Chondrocyte (in vitro differentiated cells): ENCODE results near the gene MGAT3. TPM values are rescaled to one million over a fixed set of nuclear protein-coding genes. Genes with fewer than 3 reads are reported as not detected.

Source experiments
- DNase-seq: peaks from one replicate; pipeline ENCODE4 v3.0.0; 2021; ENCODE audit warnings: mixed read lengths, low spot score
- H3K27ac Mint-ChIP-seq: one replicate; pipeline ENCODE4 v1.8.0; 2021; ENCODE audit warnings: mild to moderate bottlenecking, moderate library complexity, mixed read lengths; ENCODE audit not compliant: unreplicated experiment
- H3K27me3 Mint-ChIP-seq: 2 replicates; pipeline ENCODE4 v1.8.0; 2021; ENCODE audit warnings: low read depth, mixed read lengths
- H3K36me3 Mint-ChIP-seq: 2 replicates; pipeline ENCODE4 v1.8.0; 2021; ENCODE audit warnings: low read depth, mixed read lengths
- H3K4me1 Mint-ChIP-seq: 2 replicates; pipeline ENCODE4 v1.8.0; 2021; ENCODE audit warnings: low read depth, mild to moderate bottlenecking, mixed read lengths
- H3K4me3 Mint-ChIP-seq: one replicate; pipeline ENCODE4 v1.8.0; 2021; ENCODE audit warnings: mild to moderate bottlenecking, moderate library complexity, mixed read lengths; ENCODE audit not compliant: unreplicated experiment
- H3K9me3 Mint-ChIP-seq: 2 replicates; pipeline ENCODE4 v1.8.0; 2021; ENCODE audit warnings: low read depth, mixed read lengths
- CTCF ChIP-seq: fragments of 200-600 bp; sonication (generic); IDR thresholded peaks from 2 replicates; pipeline ENCODE4 v1.5.0; 2021; ENCODE audit warnings: antibody characterized with exemption, mild to moderate bottlenecking, moderate library complexity
- total RNA-seq: library from RNA; stranded (reverse); gene quantifications from 3 replicates; pipeline ENCODE4 v1.2.1, GENCODE V29; 2021

MGAT3 gene
- total RNA-seq, 1 donor from 2014 or later = 6.1 TPM

GRCh38 chr22:39418696-39419095 lies 38.1 kb upstream of the MGAT3 start:
- no peak for TF ChIP-seq CTCF
- Mint-ChIP-seq H3K27me3 (no peaks in the 10 kb centered on the region), H3K27ac (no peak overlapping the region), H3K4me3 (no peak overlapping the region), H3K4me1 (no peaks in the 10 kb centered on the region), H3K36me3 (peaks cover 28% of the 10 kb centered on the region), H3K9me3 (no peaks in the 10 kb centered on the region)
- DNase-seq = peak; percentile 64

DNA sequence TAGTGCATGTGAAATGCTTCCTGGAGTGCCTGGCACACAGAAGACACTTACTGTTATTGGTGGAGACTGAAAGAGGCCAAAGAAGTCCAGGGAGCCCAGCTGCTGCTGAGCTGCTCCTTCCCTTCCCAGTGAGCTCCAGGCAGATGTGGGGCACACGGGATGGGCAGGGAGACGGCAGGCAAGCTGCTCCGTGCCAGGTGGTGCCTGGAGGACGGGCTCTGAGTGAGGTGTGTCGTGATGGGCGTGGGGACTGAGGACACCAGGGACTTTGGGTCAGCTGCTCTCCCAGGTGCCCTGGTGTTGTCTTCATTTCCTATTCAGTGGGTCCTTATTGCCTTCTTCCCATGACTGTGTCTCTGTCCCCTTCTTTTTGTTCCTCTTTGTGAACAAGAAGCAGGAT lies 37.7 kb upstream of the MGAT3 start:
- no peaks in the 10 kb centered on the region for H3K4me1 Mint-ChIP-seq
- H3K9me3 Mint-ChIP-seq = no peaks in the 10 kb centered on the region
- no peak overlapping the region for H3K4me3 Mint-ChIP-seq
- peaks cover 31% of the 10 kb centered on the region for H3K36me3 Mint-ChIP-seq
- peak; percentile 58 for DNase-seq
- TF ChIP-seq CTCF = no peak
- H3K27me3 Mint-ChIP-seq = no peaks in the 10 kb centered on the region
- H3K27ac Mint-ChIP-seq = no peak overlapping the region

DNA sequence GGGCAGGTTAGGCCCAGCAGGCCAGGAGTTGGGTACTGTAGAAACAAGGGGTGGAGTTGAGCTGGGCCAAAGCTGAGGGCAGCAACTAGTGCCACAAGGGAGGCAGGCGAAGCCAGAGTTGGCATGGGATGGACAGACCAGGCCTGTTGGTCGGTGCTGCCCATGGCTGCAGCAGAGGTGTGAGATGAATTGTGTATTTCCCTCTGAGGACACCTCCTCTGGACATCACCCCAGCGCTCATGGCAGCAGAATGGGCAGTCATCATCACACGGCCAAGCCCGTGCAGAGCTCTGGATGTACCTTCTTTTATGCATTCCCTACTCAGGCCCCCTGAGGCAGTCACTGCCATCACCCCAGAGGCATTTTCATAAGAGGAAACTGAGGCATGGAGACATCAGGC lies 36.9 kb upstream of the MGAT3 start:
- no peak for TF ChIP-seq CTCF
- Mint-ChIP-seq H3K27me3 (no peaks in the 10 kb centered on the region), H3K36me3 (peaks cover 32% of the 10 kb centered on the region), H3K9me3 (no peaks in the 10 kb centered on the region), H3K4me3 (no peak overlapping the region), H3K27ac (no peak overlapping the region), H3K4me1 (no peaks in the 10 kb centered on the region)
- peak; percentile 70 for DNase-seq

DNA sequence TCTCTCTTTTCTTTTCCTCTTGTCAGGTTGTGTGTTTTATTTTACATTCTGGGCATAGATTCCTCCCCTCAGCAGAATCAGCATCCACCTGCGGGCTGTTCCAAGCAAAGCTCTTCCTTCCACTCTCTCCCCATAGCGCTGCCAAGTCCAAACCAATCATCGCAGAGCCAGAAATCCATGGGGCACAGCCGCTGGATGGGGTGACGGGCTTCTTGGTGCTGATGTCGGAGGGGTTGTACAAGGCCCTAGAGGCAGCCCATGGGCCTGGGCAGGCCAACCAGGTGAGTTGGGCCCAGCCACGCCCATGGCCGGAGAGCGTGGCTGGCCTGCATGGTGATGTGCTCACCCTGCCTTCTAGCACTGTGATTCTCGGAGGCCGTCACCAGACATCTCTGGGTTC lies 35.1 kb upstream of the MGAT3 start:
- Mint-ChIP-seq H3K27ac (no peak overlapping the region), H3K9me3 (no peaks in the 10 kb centered on the region), H3K36me3 (peaks cover 32% of the 10 kb centered on the region), H3K4me3 (no peak overlapping the region), H3K4me1 (no peaks in the 10 kb centered on the region), H3K27me3 (no peaks in the 10 kb centered on the region)
- TF ChIP-seq CTCF = no peak
- peak; percentile 39 for DNase-seq

DNA sequence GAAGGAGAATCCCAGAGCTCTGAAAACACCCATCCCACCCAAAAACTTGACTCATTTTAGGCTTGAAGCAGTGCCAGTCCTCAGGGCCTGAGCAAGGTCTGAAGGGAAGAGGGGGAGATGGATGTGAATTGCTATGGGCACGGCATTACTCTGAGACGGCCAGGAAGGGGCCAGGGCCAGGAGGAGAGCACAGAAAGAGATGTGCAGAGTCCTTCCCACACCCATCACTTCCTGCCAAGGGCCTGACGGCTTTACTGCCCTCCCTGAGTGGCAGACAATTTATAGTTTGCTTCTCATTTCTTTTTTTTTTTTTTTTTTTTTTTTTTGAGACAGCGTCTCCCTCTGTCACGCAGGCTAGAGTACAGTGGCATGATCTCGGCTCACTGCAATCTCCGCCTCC lies 34.7 kb upstream of the MGAT3 start:
- peaks cover 32% of the 10 kb centered on the region for H3K36me3 Mint-ChIP-seq
- no peak for TF ChIP-seq CTCF
- H3K27ac Mint-ChIP-seq = no peak overlapping the region
- no peaks in the 10 kb centered on the region for H3K27me3 Mint-ChIP-seq
- H3K4me3 Mint-ChIP-seq = no peak overlapping the region
- peak; percentile 44 for DNase-seq
- peaks cover 1% of the 10 kb centered on the region for H3K4me1 Mint-ChIP-seq
- H3K9me3 Mint-ChIP-seq = no peaks in the 10 kb centered on the region
